WTC11 (cell line): ENCODE measurements around the gene ZIC5. TPM values are rescaled to one million over a fixed set of nuclear protein-coding genes. Genes with fewer than 3 reads are reported as not detected.
A peak's percentile ranks its signal among the peaks of the same experiment; 100 is the strongest.

ENCODE experiments used
- CREB1 ChIP-seq: sonication (generic); formaldehyde crosslinking; IDR thresholded peaks from 2 replicates; pipeline ENCODE4 v1.8.0; 2023; ENCODE audit warnings: mild to moderate bottlenecking, missing genetic modification reagents
- ETV6 ChIP-seq: sonication (generic); formaldehyde crosslinking; IDR thresholded peaks from 2 replicates; pipeline ENCODE4 v1.8.1; 2022; ENCODE audit warnings: mild to moderate bottlenecking, missing genetic modification reagents
- IRF2 ChIP-seq: sonication (generic); formaldehyde crosslinking; IDR thresholded peaks from 2 replicates; pipeline ENCODE4 v1.8.0; 2022; ENCODE audit warnings: low read depth, missing genetic modification reagents, borderline replicate concordance
- KAT7 ChIP-seq: sonication (generic); formaldehyde crosslinking; IDR thresholded peaks from 2 replicates; pipeline ENCODE4 v1.8.1; 2023; ENCODE audit warnings: missing genetic modification reagents, mild to moderate bottlenecking, borderline replicate concordance
- RORB ChIP-seq: fragments of 250-450 bp; sonication (Bioruptor Pico); IDR thresholded peaks from 2 replicates; pipeline ENCODE4 v1.9.0; 2021; ENCODE audit warnings: mild to moderate bottlenecking
- SMAD3 ChIP-seq: sonication (generic); formaldehyde crosslinking; IDR thresholded peaks from 2 replicates; pipeline ENCODE4 v1.8.0; 2022; ENCODE audit warnings: missing genetic modification reagents, mild to moderate bottlenecking, borderline replicate concordance
- TCF7 ChIP-seq: sonication (generic); formaldehyde crosslinking; IDR thresholded peaks from 2 replicates; pipeline ENCODE4 v1.8.0; 2022; ENCODE audit warnings: mild to moderate bottlenecking, low read depth, missing genetic modification reagents, moderate library complexity
- TEAD4 ChIP-seq: sonication (generic); formaldehyde crosslinking; IDR thresholded peaks from 2 replicates; pipeline ENCODE4 v1.8.0; 2022; ENCODE audit warnings: mild to moderate bottlenecking, missing genetic modification reagents
- ZBTB21 ChIP-seq: sonication (generic); formaldehyde crosslinking; IDR thresholded peaks from 2 replicates; pipeline ENCODE4 v1.8.1; 2023; ENCODE audit warnings: mild to moderate bottlenecking, missing genetic modification reagents, borderline replicate concordance
- ZNF219 ChIP-seq: sonication (generic); formaldehyde crosslinking; IDR thresholded peaks from 2 replicates; pipeline ENCODE4 v1.8.0; 2023; ENCODE audit warnings: missing genetic modification reagents, mild to moderate bottlenecking, borderline replicate concordance
- ZNF263 ChIP-seq: sonication (generic); formaldehyde crosslinking; IDR thresholded peaks from 2 replicates; pipeline ENCODE4 v1.8.1; 2022; ENCODE audit warnings: low read depth, mild to moderate bottlenecking, moderate library complexity, missing genetic modification reagents
- ZNF396 ChIP-seq: fragments of 250-450 bp; sonication (Bioruptor Pico); IDR thresholded peaks from 2 replicates; pipeline ENCODE4 v1.8.0; 2021; ENCODE audit warnings: mild to moderate bottlenecking, moderate library complexity, borderline replicate concordance
- total RNA-seq: library from RNA; stranded (reverse); gene quantifications from 3 replicates; pipeline ENCODE4 v1.2.3, GENCODE V29; 2021
- TF ChIP-seq, protein P1 (sequence below): sonication (generic); formaldehyde crosslinking; IDR thresholded peaks from 2 replicates; pipeline ENCODE4 v1.8.1; 2023; ENCODE audit warnings: mild to moderate bottlenecking, missing genetic modification reagents, borderline replicate concordance
- TF ChIP-seq, protein P2 (sequence below): sonication (generic); formaldehyde crosslinking; IDR thresholded peaks from 2 replicates; pipeline ENCODE4 v1.8.1; 2022; ENCODE audit warnings: missing genetic modification reagents, borderline replicate concordance
- TF ChIP-seq, protein P3 (sequence below): sonication (generic); formaldehyde crosslinking; IDR thresholded peaks from 2 replicates; pipeline ENCODE4 v1.8.0; 2022; ENCODE audit warnings: missing genetic modification reagents
- TF ChIP-seq, protein P4 (sequence below): sonication (generic); formaldehyde crosslinking; IDR thresholded peaks from 2 replicates; pipeline ENCODE4 v1.8.1; 2022; ENCODE audit warnings: low read depth, mild to moderate bottlenecking, moderate library complexity, missing genetic modification reagents, borderline replicate concordance
- TF ChIP-seq, protein P5 (sequence below): fragments of 200-600 bp; IDR thresholded peaks from 2 replicates; pipeline ENCODE4 v1.8.0; 2022; ENCODE audit warnings: antibody characterized with exemption
- TF ChIP-seq, protein P6 (sequence below): sonication (generic); formaldehyde crosslinking; IDR thresholded peaks from 2 replicates; pipeline ENCODE4 v1.8.1; 2022; ENCODE audit warnings: low read depth, missing genetic modification reagents, borderline replicate concordance
- TF ChIP-seq, protein P7 (sequence below): sonication (generic); formaldehyde crosslinking; conservative IDR thresholded peaks from 2 replicates; pipeline ENCODE4 v1.8.1; 2023; ENCODE audit warnings: mild to moderate bottlenecking, low read depth, missing genetic modification reagents, moderate library complexity
- TF ChIP-seq, protein P8 (sequence below): sonication (generic); formaldehyde crosslinking; IDR thresholded peaks from 2 replicates; pipeline ENCODE4 v1.8.0; 2023; ENCODE audit warnings: missing genetic modification reagents

Gene ZIC5
- total RNA-seq, 1 experiment from 2014 or later: 46.4 TPM

DNA sequence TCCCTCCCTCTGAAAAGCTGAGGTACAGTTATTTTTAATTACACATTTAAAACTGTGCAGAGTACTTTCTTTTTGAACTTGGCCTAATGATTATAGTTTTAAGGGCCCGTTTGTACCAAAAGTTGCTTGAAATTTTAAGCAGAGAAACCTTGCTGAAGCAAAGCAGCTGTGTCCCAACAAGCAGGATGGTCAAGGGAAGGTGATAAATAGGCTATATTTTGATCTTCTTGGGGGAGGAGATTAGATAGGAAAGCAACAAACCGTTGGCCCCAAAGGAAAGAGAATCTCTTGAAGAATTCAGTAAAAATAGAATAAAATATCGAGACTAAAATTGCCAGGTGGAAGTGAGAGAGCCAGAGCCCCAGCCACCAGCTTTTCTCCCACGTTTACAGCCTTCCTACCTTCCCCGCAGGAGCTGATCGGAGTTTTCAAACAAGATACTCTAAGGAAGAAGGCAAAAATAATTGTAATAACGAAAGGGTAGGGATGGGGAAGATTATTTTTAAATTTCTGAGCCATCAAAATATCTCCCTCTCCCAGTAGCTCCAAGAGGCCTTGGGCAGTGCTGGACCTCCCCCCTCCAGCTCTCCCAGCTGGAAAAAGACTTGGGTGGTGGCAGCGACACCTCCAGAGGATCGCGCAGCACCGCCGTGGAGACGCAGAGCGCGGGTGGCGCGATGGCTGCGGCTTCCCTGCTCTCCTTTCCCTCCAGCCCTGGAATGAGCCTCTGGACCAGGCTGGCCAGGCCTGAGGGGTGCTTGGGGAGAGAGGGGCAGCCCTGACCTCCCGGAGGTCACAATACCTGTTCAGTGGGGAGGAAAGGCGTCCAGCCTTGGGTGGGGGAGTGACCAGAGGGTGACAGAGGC, 15.8 kb upstream of the ZIC5 start (continued):
- TF ChIP-seq ZNF219 (no peak), TEAD4 (CRISPR knock-in tag) (no peak), ETV6 (peak; percentile 31; the same call in 1 of the 2 replicates), TCF7 (CRISPR knock-in tag) (no peak), RORB (no peak), ZBTB21 (CRISPR knock-in tag) (no peak), IRF2 (CRISPR knock-in tag) (no peak), SMAD3 (CRISPR knock-in tag) (no peak), CREB1 (CRISPR knock-in tag) (0 out of 2 replicates have a peak, but pooled peaks have one; percentile 63), ZNF263 (CRISPR knock-in tag) (no peak), ZNF396 (CRISPR knock-in tag) (no peak), KAT7 (CRISPR knock-in tag) (no peak)
- TF ChIP-seq, protein P1, sequence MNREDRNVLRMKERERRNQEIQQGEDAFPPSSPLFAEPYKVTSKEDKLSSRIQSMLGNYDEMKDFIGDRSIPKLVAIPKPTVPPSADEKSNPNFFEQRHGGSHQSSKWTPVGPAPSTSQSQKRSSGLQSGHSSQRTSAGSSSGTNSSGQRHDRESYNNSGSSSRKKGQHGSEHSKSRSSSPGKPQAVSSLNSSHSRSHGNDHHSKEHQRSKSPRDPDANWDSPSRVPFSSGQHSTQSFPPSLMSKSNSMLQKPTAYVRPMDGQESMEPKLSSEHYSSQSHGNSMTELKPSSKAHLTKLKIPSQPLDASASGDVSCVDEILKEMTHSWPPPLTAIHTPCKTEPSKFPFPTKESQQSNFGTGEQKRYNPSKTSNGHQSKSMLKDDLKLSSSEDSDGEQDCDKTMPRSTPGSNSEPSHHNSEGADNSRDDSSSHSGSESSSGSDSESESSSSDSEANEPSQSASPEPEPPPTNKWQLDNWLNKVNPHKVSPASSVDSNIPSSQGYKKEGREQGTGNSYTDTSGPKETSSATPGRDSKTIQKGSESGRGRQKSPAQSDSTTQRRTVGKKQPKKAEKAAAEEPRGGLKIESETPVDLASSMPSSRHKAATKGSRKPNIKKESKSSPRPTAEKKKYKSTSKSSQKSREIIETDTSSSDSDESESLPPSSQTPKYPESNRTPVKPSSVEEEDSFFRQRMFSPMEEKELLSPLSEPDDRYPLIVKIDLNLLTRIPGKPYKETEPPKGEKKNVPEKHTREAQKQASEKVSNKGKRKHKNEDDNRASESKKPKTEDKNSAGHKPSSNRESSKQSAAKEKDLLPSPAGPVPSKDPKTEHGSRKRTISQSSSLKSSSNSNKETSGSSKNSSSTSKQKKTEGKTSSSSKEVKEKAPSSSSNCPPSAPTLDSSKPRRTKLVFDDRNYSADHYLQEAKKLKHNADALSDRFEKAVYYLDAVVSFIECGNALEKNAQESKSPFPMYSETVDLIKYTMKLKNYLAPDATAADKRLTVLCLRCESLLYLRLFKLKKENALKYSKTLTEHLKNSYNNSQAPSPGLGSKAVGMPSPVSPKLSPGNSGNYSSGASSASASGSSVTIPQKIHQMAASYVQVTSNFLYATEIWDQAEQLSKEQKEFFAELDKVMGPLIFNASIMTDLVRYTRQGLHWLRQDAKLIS (CRISPR knock-in tag): no peak; the same call in 1 of the 2 replicates
- TF ChIP-seq, protein P2, sequence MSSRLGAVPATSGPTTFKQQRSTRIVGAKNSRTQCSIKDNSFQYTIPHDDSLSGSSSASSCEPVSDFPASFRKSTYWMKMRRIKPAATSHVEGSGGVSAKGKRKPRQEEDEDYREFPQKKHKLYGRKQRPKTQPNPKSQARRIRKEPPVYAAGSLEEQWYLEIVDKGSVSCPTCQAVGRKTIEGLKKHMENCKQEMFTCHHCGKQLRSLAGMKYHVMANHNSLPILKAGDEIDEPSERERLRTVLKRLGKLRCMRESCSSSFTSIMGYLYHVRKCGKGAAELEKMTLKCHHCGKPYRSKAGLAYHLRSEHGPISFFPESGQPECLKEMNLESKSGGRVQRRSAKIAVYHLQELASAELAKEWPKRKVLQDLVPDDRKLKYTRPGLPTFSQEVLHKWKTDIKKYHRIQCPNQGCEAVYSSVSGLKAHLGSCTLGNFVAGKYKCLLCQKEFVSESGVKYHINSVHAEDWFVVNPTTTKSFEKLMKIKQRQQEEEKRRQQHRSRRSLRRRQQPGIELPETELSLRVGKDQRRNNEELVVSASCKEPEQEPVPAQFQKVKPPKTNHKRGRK (CRISPR knock-in tag): no peak
- TF ChIP-seq, protein P3, sequence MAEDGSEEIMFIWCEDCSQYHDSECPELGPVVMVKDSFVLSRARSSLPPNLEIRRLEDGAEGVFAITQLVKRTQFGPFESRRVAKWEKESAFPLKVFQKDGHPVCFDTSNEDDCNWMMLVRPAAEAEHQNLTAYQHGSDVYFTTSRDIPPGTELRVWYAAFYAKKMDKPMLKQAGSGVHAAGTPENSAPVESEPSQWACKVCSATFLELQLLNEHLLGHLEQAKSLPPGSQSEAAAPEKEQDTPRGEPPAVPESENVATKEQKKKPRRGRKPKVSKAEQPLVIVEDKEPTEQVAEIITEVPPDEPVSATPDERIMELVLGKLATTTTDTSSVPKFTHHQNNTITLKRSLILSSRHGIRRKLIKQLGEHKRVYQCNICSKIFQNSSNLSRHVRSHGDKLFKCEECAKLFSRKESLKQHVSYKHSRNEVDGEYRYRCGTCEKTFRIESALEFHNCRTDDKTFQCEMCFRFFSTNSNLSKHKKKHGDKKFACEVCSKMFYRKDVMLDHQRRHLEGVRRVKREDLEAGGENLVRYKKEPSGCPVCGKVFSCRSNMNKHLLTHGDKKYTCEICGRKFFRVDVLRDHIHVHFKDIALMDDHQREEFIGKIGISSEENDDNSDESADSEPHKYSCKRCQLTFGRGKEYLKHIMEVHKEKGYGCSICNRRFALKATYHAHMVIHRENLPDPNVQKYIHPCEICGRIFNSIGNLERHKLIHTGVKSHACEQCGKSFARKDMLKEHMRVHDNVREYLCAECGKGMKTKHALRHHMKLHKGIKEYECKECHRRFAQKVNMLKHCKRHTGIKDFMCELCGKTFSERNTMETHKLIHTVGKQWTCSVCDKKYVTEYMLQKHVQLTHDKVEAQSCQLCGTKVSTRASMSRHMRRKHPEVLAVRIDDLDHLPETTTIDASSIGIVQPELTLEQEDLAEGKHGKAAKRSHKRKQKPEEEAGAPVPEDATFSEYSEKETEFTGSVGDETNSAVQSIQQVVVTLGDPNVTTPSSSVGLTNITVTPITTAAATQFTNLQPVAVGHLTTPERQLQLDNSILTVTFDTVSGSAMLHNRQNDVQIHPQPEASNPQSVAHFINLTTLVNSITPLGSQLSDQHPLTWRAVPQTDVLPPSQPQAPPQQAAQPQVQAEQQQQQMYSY (CRISPR knock-in tag): no peak
- TF ChIP-seq, protein P4, sequence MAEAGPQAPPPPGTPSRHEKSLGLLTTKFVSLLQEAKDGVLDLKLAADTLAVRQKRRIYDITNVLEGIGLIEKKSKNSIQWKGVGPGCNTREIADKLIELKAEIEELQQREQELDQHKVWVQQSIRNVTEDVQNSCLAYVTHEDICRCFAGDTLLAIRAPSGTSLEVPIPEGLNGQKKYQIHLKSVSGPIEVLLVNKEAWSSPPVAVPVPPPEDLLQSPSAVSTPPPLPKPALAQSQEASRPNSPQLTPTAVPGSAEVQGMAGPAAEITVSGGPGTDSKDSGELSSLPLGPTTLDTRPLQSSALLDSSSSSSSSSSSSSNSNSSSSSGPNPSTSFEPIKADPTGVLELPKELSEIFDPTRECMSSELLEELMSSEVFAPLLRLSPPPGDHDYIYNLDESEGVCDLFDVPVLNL (CRISPR knock-in tag): no peak
- TF ChIP-seq, protein P5, sequence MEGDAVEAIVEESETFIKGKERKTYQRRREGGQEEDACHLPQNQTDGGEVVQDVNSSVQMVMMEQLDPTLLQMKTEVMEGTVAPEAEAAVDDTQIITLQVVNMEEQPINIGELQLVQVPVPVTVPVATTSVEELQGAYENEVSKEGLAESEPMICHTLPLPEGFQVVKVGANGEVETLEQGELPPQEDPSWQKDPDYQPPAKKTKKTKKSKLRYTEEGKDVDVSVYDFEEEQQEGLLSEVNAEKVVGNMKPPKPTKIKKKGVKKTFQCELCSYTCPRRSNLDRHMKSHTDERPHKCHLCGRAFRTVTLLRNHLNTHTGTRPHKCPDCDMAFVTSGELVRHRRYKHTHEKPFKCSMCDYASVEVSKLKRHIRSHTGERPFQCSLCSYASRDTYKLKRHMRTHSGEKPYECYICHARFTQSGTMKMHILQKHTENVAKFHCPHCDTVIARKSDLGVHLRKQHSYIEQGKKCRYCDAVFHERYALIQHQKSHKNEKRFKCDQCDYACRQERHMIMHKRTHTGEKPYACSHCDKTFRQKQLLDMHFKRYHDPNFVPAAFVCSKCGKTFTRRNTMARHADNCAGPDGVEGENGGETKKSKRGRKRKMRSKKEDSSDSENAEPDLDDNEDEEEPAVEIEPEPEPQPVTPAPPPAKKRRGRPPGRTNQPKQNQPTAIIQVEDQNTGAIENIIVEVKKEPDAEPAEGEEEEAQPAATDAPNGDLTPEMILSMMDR: no peak
- TF ChIP-seq, protein P6, sequence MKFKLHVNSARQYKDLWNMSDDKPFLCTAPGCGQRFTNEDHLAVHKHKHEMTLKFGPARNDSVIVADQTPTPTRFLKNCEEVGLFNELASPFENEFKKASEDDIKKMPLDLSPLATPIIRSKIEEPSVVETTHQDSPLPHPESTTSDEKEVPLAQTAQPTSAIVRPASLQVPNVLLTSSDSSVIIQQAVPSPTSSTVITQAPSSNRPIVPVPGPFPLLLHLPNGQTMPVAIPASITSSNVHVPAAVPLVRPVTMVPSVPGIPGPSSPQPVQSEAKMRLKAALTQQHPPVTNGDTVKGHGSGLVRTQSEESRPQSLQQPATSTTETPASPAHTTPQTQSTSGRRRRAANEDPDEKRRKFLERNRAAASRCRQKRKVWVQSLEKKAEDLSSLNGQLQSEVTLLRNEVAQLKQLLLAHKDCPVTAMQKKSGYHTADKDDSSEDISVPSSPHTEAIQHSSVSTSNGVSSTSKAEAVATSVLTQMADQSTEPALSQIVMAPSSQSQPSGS (CRISPR knock-in tag): no peak
- TF ChIP-seq, protein P7, sequence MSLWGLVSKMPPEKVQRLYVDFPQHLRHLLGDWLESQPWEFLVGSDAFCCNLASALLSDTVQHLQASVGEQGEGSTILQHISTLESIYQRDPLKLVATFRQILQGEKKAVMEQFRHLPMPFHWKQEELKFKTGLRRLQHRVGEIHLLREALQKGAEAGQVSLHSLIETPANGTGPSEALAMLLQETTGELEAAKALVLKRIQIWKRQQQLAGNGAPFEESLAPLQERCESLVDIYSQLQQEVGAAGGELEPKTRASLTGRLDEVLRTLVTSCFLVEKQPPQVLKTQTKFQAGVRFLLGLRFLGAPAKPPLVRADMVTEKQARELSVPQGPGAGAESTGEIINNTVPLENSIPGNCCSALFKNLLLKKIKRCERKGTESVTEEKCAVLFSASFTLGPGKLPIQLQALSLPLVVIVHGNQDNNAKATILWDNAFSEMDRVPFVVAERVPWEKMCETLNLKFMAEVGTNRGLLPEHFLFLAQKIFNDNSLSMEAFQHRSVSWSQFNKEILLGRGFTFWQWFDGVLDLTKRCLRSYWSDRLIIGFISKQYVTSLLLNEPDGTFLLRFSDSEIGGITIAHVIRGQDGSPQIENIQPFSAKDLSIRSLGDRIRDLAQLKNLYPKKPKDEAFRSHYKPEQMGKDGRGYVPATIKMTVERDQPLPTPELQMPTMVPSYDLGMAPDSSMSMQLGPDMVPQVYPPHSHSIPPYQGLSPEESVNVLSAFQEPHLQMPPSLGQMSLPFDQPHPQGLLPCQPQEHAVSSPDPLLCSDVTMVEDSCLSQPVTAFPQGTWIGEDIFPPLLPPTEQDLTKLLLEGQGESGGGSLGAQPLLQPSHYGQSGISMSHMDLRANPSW (CRISPR knock-in tag): no peak
- TF ChIP-seq, protein P8, sequence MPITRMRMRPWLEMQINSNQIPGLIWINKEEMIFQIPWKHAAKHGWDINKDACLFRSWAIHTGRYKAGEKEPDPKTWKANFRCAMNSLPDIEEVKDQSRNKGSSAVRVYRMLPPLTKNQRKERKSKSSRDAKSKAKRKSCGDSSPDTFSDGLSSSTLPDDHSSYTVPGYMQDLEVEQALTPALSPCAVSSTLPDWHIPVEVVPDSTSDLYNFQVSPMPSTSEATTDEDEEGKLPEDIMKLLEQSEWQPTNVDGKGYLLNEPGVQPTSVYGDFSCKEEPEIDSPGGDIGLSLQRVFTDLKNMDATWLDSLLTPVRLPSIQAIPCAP: no peak
